Measurements from ENCODE around the gene TMEM117. TPM values are rescaled to one million over a fixed set of nuclear protein-coding genes. Genes with fewer than 3 reads are reported as not detected.

TMEM117 gene
- total and polyA plus RNA-seq, 10 of the 15 experiments (the other 5 are each of a cell fraction or from before 2014, with no cell fraction given) = 3.1 to 8.2 (median 6.1) TPM

DNA sequence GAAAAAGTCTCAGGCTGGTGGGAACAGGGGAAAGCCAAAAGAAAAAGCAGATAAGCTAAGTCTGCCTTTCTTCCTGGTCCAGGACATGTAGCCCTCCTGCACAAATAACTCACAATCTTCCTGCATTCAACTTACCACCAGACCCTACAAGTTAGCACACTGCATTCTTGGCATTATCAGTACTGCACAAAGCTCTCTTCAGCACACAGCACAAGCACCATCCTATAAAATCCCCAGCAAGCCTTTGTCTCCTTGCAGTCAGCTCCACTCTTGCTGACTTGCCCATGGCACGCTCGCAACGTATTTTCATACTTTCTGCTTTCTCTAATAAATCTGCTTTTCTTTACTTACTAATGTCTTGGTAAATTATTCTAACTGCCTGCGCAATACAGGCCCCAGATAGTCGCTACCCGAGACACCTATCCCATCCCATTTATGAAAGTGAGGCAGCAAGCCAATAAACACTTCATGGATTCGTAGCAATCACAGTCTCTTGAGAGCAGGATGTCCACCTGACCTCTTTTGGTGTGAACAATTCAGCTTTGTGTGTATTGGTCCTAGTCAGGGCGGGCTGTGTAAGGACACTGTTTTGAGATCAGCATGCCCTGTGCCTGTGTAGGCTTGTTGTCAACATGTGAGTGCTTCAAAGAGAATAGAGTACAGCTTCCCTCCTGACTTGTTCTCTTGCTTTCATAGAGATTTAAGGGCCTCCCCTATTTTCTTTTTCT lies 49.0 kb downstream of the TMEM117 start:
- SMC1A ChIA-PET (ENCODE audit: uncharacterized antibody, unreplicated experiment) = interaction anchor here (1.1 to 4.2 kb wide), 7 partner anchors 10 to 441 kb away, joined by 3 to 39 read pairs (median 3); partner anchors contain the start of gene TWF1

More for the DNA sequence above, 49.0 kb downstream of the TMEM117 start:
- BruUV-seq (replicated peaks) = no TSS peak
- CTCF ChIA-PET = interaction anchor here (0.9 to 1.3 kb wide), 3 partner anchors 108 to 441 kb away, joined by 3 to 4 read pairs (median 3); partner anchors contain the start of genes IRAK4 and PUS7L
- H2AFZ ChIP-seq (ENCODE audit: control insufficient read depth, low read depth, low read length) = no peak overlapping the region
- TF ChIP-seq PAX5 (IDR thresholded peaks at IDR 0.05; ENCODE audit: borderline replicate concordance, low read depth, low read length) = no peak
- TF ChIP-seq MEF2A (IDR thresholded peaks at IDR 0.05; ENCODE audit: insufficient read depth, low read depth, low read length) = no peak
- no peak for TF ChIP-seq MXI1 (IDR thresholded peaks at IDR 0.05; ENCODE audit: low read depth, low read length)
- no peak for TF ChIP-seq SMAD1 (IDR thresholded peaks at IDR 0.05; ENCODE audit: low read depth, partially characterized antibody)
- TF ChIP-seq RAD51 (IDR thresholded peaks at IDR 0.05) = no peak
- TF ChIP-seq, protein P1, sequence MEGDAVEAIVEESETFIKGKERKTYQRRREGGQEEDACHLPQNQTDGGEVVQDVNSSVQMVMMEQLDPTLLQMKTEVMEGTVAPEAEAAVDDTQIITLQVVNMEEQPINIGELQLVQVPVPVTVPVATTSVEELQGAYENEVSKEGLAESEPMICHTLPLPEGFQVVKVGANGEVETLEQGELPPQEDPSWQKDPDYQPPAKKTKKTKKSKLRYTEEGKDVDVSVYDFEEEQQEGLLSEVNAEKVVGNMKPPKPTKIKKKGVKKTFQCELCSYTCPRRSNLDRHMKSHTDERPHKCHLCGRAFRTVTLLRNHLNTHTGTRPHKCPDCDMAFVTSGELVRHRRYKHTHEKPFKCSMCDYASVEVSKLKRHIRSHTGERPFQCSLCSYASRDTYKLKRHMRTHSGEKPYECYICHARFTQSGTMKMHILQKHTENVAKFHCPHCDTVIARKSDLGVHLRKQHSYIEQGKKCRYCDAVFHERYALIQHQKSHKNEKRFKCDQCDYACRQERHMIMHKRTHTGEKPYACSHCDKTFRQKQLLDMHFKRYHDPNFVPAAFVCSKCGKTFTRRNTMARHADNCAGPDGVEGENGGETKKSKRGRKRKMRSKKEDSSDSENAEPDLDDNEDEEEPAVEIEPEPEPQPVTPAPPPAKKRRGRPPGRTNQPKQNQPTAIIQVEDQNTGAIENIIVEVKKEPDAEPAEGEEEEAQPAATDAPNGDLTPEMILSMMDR (IDR thresholded peaks at IDR 0.05 in 2 of 3, conservative IDR thresholded peaks at IDR 0.05 in 1 of 3; ENCODE audit: control insufficient read depth in 2 of 3, extremely low read depth in 1 of 3, insufficient read depth in 1 of 3, low read depth in 3 of 3, low read length in 3 of 3) = no peak
- TF ChIP-seq DPF2 (IDR thresholded peaks at IDR 0.05) = no peak
- no peak for TF ChIP-seq ATF7 (IDR thresholded peaks at IDR 0.05; ENCODE audit: low read depth)
- no peak for TF ChIP-seq KDM1A (IDR thresholded peaks at IDR 0.05; ENCODE audit: borderline replicate concordance)
- TF ChIP-seq CREM (IDR thresholded peaks at IDR 0.05; ENCODE audit: low read depth) = no peak
- TF ChIP-seq TARDBP (IDR thresholded peaks at IDR 0.05; ENCODE audit: borderline replicate concordance) = no peak
- TF ChIP-seq EED (IDR thresholded peaks at IDR 0.05; ENCODE audit: low read depth) = no peak
- in situ Hi-C loops (cut with MboI) = loop anchor here (5.0 kb wide), 2 partner anchors 108 to 438 kb away; no protein-coding TSS in a partner anchor
- no peaks in the 10 kb centered on the region for H4K20me1 ChIP-seq (ENCODE audit: control insufficient read depth, insufficient read depth)
- H3K9ac ChIP-seq (ENCODE audit: control insufficient read depth, insufficient read depth, low read length) = no peak overlapping the region
- 93% methylated on average over 8 of the region's 8 CpGs for WGBS (ENCODE audit: insufficient coverage, insufficient replicate concordance, low lambda C conversion rate, missing lambda C conversion rate)
- no peak overlapping the region for H3K4me2 ChIP-seq (ENCODE audit: control insufficient read depth, insufficient read depth)
- intact Hi-C loops (cut with micrococcal nuclease; ENCODE audit: unreplicated experiment) = no loop called here
- ATAC-seq (no peak), FAIRE-seq (no peak), DNase-seq (ENCODE audit: low read depth, low spot score) (no peak)
- no peaks in the 10 kb centered on the region for H3K4me1 ChIP-seq (ENCODE audit: control insufficient read depth, insufficient read depth, low read length)
- RAD21 ChIA-PET (ENCODE audit: unreplicated experiment) = interaction anchor here (3.7 kb wide), 1 partner anchor 108 kb away, joined by 43 read pairs; no protein-coding TSS in a partner anchor
- H3K79me2 ChIP-seq (ENCODE audit: control insufficient read depth, insufficient read depth, low read length) = no peaks in the 10 kb centered on the region
- no peak overlapping the region for H3K4me3 ChIP-seq
- POLR2A ChIA-PET = no interaction called here
- H3K36me3 ChIP-seq (ENCODE audit: control insufficient read depth in 2 of 2, insufficient read depth in 2 of 2, low read length in 1 of 2) = no peaks in the 10 kb centered on the region
- H3K27ac ChIP-seq (ENCODE audit: control insufficient read depth, insufficient read depth) = no peak overlapping the region
- no peaks in the 10 kb centered on the region for H3K27me3 ChIP-seq (replicated peaks in 1 of 2; ENCODE audit: control insufficient read depth in 2 of 2, insufficient read depth in 2 of 2, low read length in 1 of 2)
- no peaks in the 10 kb centered on the region for H3K9me3 ChIP-seq (replicated peaks; ENCODE audit: control insufficient read depth, insufficient read depth, low read length)
